Lower leg skin (tissue), 4 donors: ENCODE data around the gene FBXO40. TPM values are rescaled to one million over a fixed set of nuclear protein-coding genes. Genes with fewer than 3 reads are reported as not detected.
A peak's percentile ranks its signal among the peaks of the same experiment; 100 is the strongest.

Source experiments
- DNase-seq, 2 donors: peaks; one replicate each; pipeline ENCODE4 v3.0.0-alpha.2; 2019; ENCODE audit warnings: low spot score in 2 of 2
- H3K4me3 ChIP-seq: fragments of 200-600 bp; sonication (generic); 2 replicates; pipeline ENCODE4 v1.5.1; 2017; ENCODE audit warnings: mild to moderate bottlenecking, low read depth; ENCODE audit not compliant: poor library complexity, severe bottlenecking
- CTCF ChIP-seq, 3 donors: fragments of 450-650 bp; IDR thresholded peaks; one replicate each; pipeline ENCODE4 v1.5.1; 2016; ENCODE audit warnings: antibody characterized with exemption in 3 of 3, mild to moderate bottlenecking in 3 of 3, moderate library complexity in 2 of 3
- POLR2A ChIP-seq, 2 donors: fragments of 450-650 bp; IDR thresholded peaks; one replicate each; pipeline ENCODE4 v1.6.1; 2016 to 2017; ENCODE audit warnings: antibody characterized with exemption in 2 of 2, mild to moderate bottlenecking in 1 of 2, moderate library complexity in 1 of 2
- WGBS, 2 donors: methylation state at CpG; one replicate each; pipeline ENCODE4 v1.1.5; 2018; 5-methylcytosine and 5-hydroxymethylcytosine counted together
- intact Hi-C: fragments of 100-400 bp; cut with DNase I; formaldehyde crosslinking; loops from one replicate; pipeline ENCODE4 v1.15.0; 2023; ENCODE audit warnings: low total_unique reads
- total RNA-seq, 4 donors: library from RNA; depleted of rRNA; stranded (reverse); fragments of >200 nt; gene quantifications; one replicate each; pipeline ENCODE4 v1.1.0, GENCODE V29; 2016

Gene FBXO40
- total RNA-seq, 4 donors from 2014 or later: not detected

- intact Hi-C loops: no loop called here
- H3K4me3 ChIP-seq: no peak overlapping the region
- 80 to 88% methylated on average over 6 of the region's 6 CpGs for WGBS, 2 donors
- TF ChIP-seq POLR2A (IDR thresholded peaks at IDR 0.05) (no peak), CTCF (IDR thresholded peaks at IDR 0.05) (no peak)
- no peak for DNase-seq
Measured at GRCh38 chr3:121658716-121659435, 65.7 kb downstream of the FBXO40 start.

- intact Hi-C loops: no loop called here
- TF ChIP-seq POLR2A (IDR thresholded peaks at IDR 0.05): no peak
- no peak for TF ChIP-seq CTCF (IDR thresholded peaks at IDR 0.05)
- no peak overlapping the region for H3K4me3 ChIP-seq
- WGBS, 2 donors: 90 to 96% methylated on average over 3 of the region's 3 CpGs
- DNase-seq: no peak
Measured at GRCh38 chr3:121659586-121659985, 66.4 kb downstream of the FBXO40 start.

- peak; percentile 59 to 88 for DNase-seq
- intact Hi-C loops: no loop called here
- TF ChIP-seq CTCF (IDR thresholded peaks at IDR 0.05) (no peak), POLR2A (IDR thresholded peaks at IDR 0.05) (peak in 1 of 2 donors; percentile 43)
- H3K4me3 ChIP-seq: no peak within 1 kb of the TSS
- 59 to 75% methylated on average over 9 of the region's 9 CpGs for WGBS, 2 donors
Measured at GRCh38 chr3:121660356-121661171, 67.4 kb downstream of the FBXO40 start, which contains the start of gene HCLS1. TSS of gene HCLS1 (minus strand) at chr3:121660903. CDS start at chr3:121658347, 2,556 bp downstream.

GRCh38 chr3:121661376-121661775 lies 68.2 kb downstream of the FBXO40 start:
- no peak overlapping the region for H3K4me3 ChIP-seq
- no peak for DNase-seq
- 82 to 84% methylated on average over 6 of the region's 6 CpGs for WGBS, 2 donors
- intact Hi-C loops: no loop called here
- TF ChIP-seq POLR2A (IDR thresholded peaks at IDR 0.05) (no peak), CTCF (IDR thresholded peaks at IDR 0.05) (no peak)

- intact Hi-C loops: no loop called here
- TF ChIP-seq POLR2A (IDR thresholded peaks at IDR 0.05) (no peak), CTCF (IDR thresholded peaks at IDR 0.05) (no peak)
- no peak overlapping the region for H3K4me3 ChIP-seq
- DNase-seq: no peak
Measured at GRCh38 chr3:121662742-121663141, 69.6 kb downstream of the FBXO40 start.
